Neural progenitor cell (in vitro differentiated cells): ENCODE measurements around the gene COA8. TPM values are rescaled to one million over a fixed set of nuclear protein-coding genes. Genes with fewer than 3 reads are reported as not detected.
A peak's percentile ranks its signal among the peaks of the same experiment; 100 is the strongest.

Experiments
- DNase-seq: peaks from one replicate; pipeline ENCODE4 v3.0.0-alpha.2; 2016; ENCODE audit warnings: low spot score
- H2AFZ ChIP-seq: fragments of 200-600 bp; sonication (generic); replicated peaks from 2 replicates; pipeline ENCODE4 v1.6.1; 2016; ENCODE audit warnings: antibody characterized with exemption
- H3F3A ChIP-seq: fragments of 200-600 bp; sonication (generic); 2 replicates; pipeline ENCODE4 v1.6.1; 2016; ENCODE audit warnings: antibody characterized with exemption, low read depth
- H3K27ac ChIP-seq: fragments of 200-600 bp; sonication (generic); 2 replicates; pipeline ENCODE4 v1.5.1; 2016; ENCODE audit warnings: mild to moderate bottlenecking
- H3K27me3 ChIP-seq: fragments of 200-600 bp; sonication (generic); 2 replicates; pipeline ENCODE4 v1.6.1; 2016; ENCODE audit warnings: mild to moderate bottlenecking, moderate library complexity
- H3K36me3 ChIP-seq: fragments of 200-600 bp; sonication (generic); 2 replicates; pipeline ENCODE4 v1.5.1; 2016
- H3K4me1 ChIP-seq: fragments of 200-600 bp; sonication (generic); 2 replicates; pipeline ENCODE4 v1.6.1; 2016; ENCODE audit warnings: mixed run types
- H3K4me2 ChIP-seq: fragments of 200-600 bp; sonication (generic); 2 replicates; pipeline ENCODE4 v1.6.1; 2016
- H3K4me3 ChIP-seq: fragments of 200-600 bp; sonication (generic); 2 replicates; pipeline ENCODE4 v1.5.1; 2016
- H3K79me2 ChIP-seq: fragments of 200-600 bp; sonication (generic); 2 replicates; pipeline ENCODE4 v1.6.1; 2016; ENCODE audit warnings: low read depth
- H3K9ac ChIP-seq: fragments of 200-600 bp; sonication (generic); 2 replicates; pipeline ENCODE4 v1.6.1; 2016
- H3K9me3 ChIP-seq: fragments of 200-600 bp; sonication (generic); 2 replicates; pipeline ENCODE4 v1.5.1; 2016; ENCODE audit warnings: low read depth
- H4K20me1 ChIP-seq: fragments of 200-600 bp; sonication (generic); 2 replicates; pipeline ENCODE4 v1.6.1; 2016; ENCODE audit warnings: low read depth
- H3K27ac Mint-ChIP-seq: 3 replicates; pipeline ENCODE4 v1.8.0; 2021; ENCODE audit warnings: mixed read lengths
- H3K27me3 Mint-ChIP-seq: 2 replicates; pipeline ENCODE4 v1.8.0; 2022; ENCODE audit warnings: low read depth, mild to moderate bottlenecking, inconsistent platforms, moderate library complexity, mixed read lengths; ENCODE audit not compliant: insufficient read depth
- H3K36me3 Mint-ChIP-seq: 3 replicates; pipeline ENCODE4 v1.8.0; 2021; ENCODE audit warnings: mixed read lengths
- H3K4me1 Mint-ChIP-seq: 3 replicates; pipeline ENCODE4 v1.8.0; 2021; ENCODE audit warnings: mixed read lengths
- H3K4me3 Mint-ChIP-seq: 3 replicates; pipeline ENCODE4 v1.8.0; 2021; ENCODE audit warnings: mild to moderate bottlenecking, moderate library complexity, mixed read lengths
- H3K9me3 Mint-ChIP-seq: 3 replicates; pipeline ENCODE4 v1.8.0; 2020; ENCODE audit warnings: mixed read lengths
- CTCF ChIP-seq: fragments of 200-600 bp; sonication (generic); IDR thresholded peaks from 2 replicates; pipeline ENCODE4 v1.5.1; 2017; ENCODE audit warnings: antibody characterized with exemption, mild to moderate bottlenecking
- EZH2 ChIP-seq: fragments of 200-600 bp; sonication (generic); IDR thresholded peaks from 2 replicates; pipeline ENCODE4 v1.6.1; 2017; ENCODE audit warnings: antibody characterized with exemption, mild to moderate bottlenecking, moderate library complexity
- EZH2phosphoT487 ChIP-seq: fragments of 200-600 bp; sonication (generic); IDR thresholded peaks from 2 replicates; pipeline ENCODE4 v1.6.1; 2017; ENCODE audit warnings: antibody characterized with exemption
- total RNA-seq: library from RNA; depleted of rRNA; stranded (reverse); fragments of >200 nt; gene quantifications from 2 replicates; pipeline ENCODE4 v1.2.3, GENCODE V29; 2015; ENCODE audit warnings: low replicate concordance

COA8 gene, protein sequence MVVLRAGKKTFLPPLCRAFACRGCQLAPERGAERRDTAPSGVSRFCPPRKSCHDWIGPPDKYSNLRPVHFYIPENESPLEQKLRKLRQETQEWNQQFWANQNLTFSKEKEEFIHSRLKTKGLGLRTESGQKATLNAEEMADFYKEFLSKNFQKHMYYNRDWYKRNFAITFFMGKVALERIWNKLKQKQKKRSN
- total RNA-seq = 38.6 and 72.3 TPM in 2 replicates

DNA sequence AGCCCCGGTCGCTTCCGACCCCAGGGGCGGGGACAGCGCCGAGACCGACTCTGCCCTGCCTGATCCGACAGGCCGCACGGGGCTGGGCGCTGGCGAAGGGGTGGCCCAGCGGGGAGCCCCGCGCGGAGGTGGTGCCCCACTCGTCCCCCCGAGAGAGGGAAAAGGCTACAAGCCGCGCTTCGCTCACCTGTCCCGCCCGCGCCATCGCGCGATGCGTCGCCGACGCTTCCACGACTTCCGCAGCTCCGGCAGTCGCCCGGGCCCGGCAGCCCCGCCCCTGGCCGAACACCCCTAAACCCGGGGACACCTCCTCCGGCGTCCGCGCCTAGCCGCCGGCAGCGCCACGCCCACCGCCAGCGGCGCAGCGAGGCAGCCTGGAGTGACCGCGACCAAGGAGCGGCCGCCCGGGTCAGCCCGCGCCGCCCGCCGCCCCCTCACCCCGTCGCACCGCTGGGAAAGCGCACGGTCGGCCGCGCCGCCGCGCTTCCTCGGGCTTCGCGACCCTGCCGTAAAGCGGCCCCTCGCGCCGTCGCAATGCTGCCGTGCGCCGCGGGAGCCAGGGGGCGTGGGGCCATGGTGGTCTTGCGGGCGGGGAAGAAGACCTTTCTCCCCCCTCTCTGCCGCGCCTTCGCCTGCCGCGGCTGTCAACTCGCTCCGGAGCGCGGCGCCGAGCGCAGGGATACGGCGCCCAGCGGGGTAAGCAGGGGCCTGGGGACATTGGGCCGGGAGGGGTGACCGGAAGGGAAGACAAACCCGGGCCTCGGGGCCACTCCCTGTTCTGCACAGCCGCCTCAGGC lies at the start of gene COA8, which contains the start of gene BAG5:
COA8 (plus strand) TSS at position 532 of the 797 bp plus-strand sequence; CDS start at position 574, 42 bp downstream.
BAG5 (minus strand) TSS at position 229 of the 797 bp plus-strand sequence. CDS start 1,493 bp downstream, outside the sequence.
- Histone ChIP-seq H3K4me2 (peak within 1 kb of the TSS; percentile 96), H3K27ac (peak within 1 kb of the TSS; percentile 99), H3K4me3 (peak within 1 kb of the TSS; percentile 97), H3K79me2 (peaks cover 95% of the 10 kb centered on the region), H3K4me1 (peaks cover 16% of the 10 kb centered on the region), H3F3A (peaks cover 33% of the 10 kb centered on the region), H4K20me1 (peaks cover 53% of the 10 kb centered on the region), H3K36me3 (peaks cover 8% of the 10 kb centered on the region), H3K9me3 (no peaks in the 10 kb centered on the region), H3K9ac (peak within 1 kb of the TSS; percentile 94), H3K27me3 (no peaks in the 10 kb centered on the region), H2AFZ (peak within 1 kb of the TSS; percentile 84)
- Mint-ChIP-seq H3K4me1 (peaks cover 43% of the 10 kb centered on the region), H3K27ac (peak within 1 kb of the TSS; percentile 95), H3K9me3 (no peaks in the 10 kb centered on the region), H3K36me3 (peaks cover 13% of the 10 kb centered on the region), H3K27me3 (no peaks in the 10 kb centered on the region), H3K4me3 (peak within 1 kb of the TSS; percentile 95)
- DNase-seq = peak; percentile 96
- TF ChIP-seq EZH2phosphoT487 = no peak
- TF ChIP-seq EZH2 = no peak
- TF ChIP-seq CTCF = no peak

DNA sequence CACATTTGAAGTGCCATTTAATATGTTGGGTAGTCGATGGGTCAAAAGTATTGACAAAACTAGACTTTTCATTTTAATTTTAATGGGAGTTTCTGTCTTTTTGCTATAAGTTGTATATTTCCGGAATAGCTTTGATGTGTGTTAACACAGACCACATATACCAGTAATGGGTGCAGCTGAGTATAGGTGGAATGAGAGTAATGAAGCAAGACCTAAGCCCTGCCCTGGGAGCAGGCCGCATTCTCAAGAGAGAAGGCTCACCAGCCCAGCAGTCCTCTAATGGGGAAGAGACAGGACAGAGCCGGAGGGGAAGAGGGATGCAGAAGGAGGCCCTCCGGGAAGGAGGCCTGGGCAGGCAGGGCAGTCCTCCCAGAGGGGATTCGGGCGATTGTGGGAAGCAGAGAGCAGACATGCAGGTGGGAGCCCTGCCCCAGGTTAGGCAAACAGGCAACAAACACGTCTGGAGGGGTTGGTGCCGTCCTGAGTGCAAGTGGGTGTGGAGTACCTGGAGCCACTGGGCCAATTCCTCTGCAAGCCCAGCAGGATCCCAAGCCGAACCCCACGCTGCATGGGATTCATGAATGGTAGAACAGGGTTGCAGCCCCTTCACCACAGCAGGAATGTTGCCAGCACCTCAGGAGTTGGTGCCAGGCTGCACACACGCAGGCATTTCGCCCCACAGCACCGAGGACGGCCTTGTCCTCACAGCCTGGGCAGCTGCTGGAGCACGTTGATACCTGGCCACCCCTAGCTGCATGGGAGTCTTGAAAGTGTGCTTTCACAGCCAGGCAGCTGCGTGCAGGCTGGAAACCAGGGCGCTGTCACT lies 48.0 kb upstream of the COA8 start:
- peaks cover 18% of the 10 kb centered on the region for H3K36me3 Mint-ChIP-seq
- H3K27ac ChIP-seq = no peak overlapping the region
- DNase-seq = no peak
- peaks cover 3% of the 10 kb centered on the region for H3K27me3 Mint-ChIP-seq
- no peak overlapping the region for H3K9ac ChIP-seq
- no peak overlapping the region for H2AFZ ChIP-seq
- H4K20me1 ChIP-seq = peaks cover 17% of the 10 kb centered on the region
- H3K27ac Mint-ChIP-seq = peak overlapping the region; percentile 91
- H3K4me1 Mint-ChIP-seq = peaks cover 33% of the 10 kb centered on the region
- TF ChIP-seq EZH2 = no peak
- TF ChIP-seq EZH2phosphoT487 = no peak
- no peak for TF ChIP-seq CTCF
- H3F3A ChIP-seq = peaks cover 22% of the 10 kb centered on the region
- H3K79me2 ChIP-seq = no peaks in the 10 kb centered on the region
- H3K36me3 ChIP-seq = no peaks in the 10 kb centered on the region
- no peak overlapping the region for H3K4me3 Mint-ChIP-seq
- H3K4me2 ChIP-seq = no peak overlapping the region
- H3K4me1 ChIP-seq = peaks cover 27% of the 10 kb centered on the region
- H3K27me3 ChIP-seq = no peaks in the 10 kb centered on the region
- no peaks in the 10 kb centered on the region for H3K9me3 Mint-ChIP-seq
- no peaks in the 10 kb centered on the region for H3K9me3 ChIP-seq
- H3K4me3 ChIP-seq = no peak overlapping the region

DNA sequence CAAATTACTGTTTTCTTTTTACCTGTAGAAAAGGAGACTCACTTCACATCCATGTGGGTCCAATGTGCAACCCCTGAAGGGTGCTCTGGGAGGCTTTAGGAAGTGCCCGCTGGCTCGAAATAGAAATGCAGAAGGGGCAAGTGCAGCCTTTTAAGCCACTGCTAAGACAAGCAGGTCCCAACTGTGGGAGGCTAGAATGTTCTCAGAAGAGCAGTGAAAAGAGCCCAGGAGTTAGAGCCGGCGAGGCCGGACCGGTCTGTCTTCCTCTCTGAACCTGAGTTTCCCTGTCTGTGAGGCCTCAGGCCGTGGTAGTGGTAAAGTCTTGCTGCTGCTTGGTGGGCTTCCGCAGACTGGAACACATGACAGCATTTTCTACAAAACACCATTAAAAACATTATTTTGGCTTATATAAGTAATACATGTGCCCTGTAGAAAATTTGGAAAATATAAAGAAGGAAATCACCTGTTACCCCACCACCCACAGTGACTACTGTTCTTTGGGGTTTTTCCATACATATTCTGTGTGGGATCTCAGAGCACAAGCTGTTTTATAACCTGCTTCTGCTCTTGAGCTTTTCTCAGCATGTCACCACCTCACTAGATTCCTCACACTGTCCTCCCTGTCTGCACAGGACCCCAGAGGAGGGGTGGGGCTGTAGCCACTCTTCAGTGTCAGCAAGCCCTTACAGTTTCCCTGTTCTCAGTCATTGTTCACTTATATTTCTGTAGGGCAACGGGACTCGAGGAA lies 46.2 kb upstream of the COA8 start:
- Histone ChIP-seq H3K27ac (peak overlapping the region; percentile 53), H3K4me2 (no peak overlapping the region), H2AFZ (no peak overlapping the region), H3K27me3 (peaks cover 4% of the 10 kb centered on the region), H3K36me3 (no peaks in the 10 kb centered on the region), H3K4me3 (no peak overlapping the region), H3F3A (peaks cover 40% of the 10 kb centered on the region), H3K79me2 (peaks cover 2% of the 10 kb centered on the region), H3K9me3 (no peaks in the 10 kb centered on the region), H3K9ac (no peak overlapping the region), H4K20me1 (peaks cover 35% of the 10 kb centered on the region), H3K4me1 (peaks cover 35% of the 10 kb centered on the region)
- Mint-ChIP-seq H3K4me1 (peaks cover 33% of the 10 kb centered on the region), H3K4me3 (no peak overlapping the region), H3K27ac (no peak overlapping the region), H3K36me3 (peaks cover 10% of the 10 kb centered on the region), H3K9me3 (no peaks in the 10 kb centered on the region), H3K27me3 (peaks cover 4% of the 10 kb centered on the region)
- no peak for TF ChIP-seq EZH2
- TF ChIP-seq CTCF = no peak
- no peak for TF ChIP-seq EZH2phosphoT487
- no peak for DNase-seq
